A549 (cell line): Measurements from ENCODE around the gene SPATA16. TPM values are rescaled to one million over a fixed set of nuclear protein-coding genes. Genes with fewer than 3 reads are reported as not detected.
A peak's percentile ranks its signal among the peaks of the same experiment; 100 is the strongest.

Source experiments
- ATAC-seq, 2 experiments: fragments of 200-7000 bp in 1 of 2; fragments of >200 bp in 1 of 2; cut with Nextera tagmentation in 1 of 2; cut with Tn5 transposase in 1 of 2; 3 replicates each; pipeline versions ENCODE4 v1.8.0 to v1.9.1; 2018 to 2020; ENCODE audit warnings: mild to moderate bottlenecking in 1 of 2, moderate library complexity in 1 of 2
- CTCF ChIA-PET: fragments of 300-600 bp; sonication (Branson Sonifier 250); formaldehyde crosslinking; extraction: SDS; loops from one replicate; lab custom pipeline; 2021; ENCODE audit warnings: antibody characterized with exemption, inconsistent platforms; lab: Yijun Ruan, JAX
- POLR2A ChIA-PET: fragments of 350-600 bp; formaldehyde crosslinking; extraction: SDS; loops from one replicate; lab custom pipeline; 2021; ENCODE audit warnings: antibody characterized with exemption, inconsistent platforms; lab: Yijun Ruan, JAX
- DNase-seq, 2 experiments: peaks; one replicate each; pipeline versions ENCODE4 v3.0.0 to v3.0.0-alpha.2; 2011 to 2016; ENCODE audit warnings: low read depth in 1 of 2, low spot score in 1 of 2
- FAIRE-seq: peaks from 2 replicates; lab custom pipeline; 2011; peaks lifted over from hg19 to GRCh38; lab: Jason Lieb, UNC
- H3K27ac ChIP-seq, 2 experiments: fragments of >200 bp; sonication (Bioruptor Twin); formaldehyde crosslinking; 3 replicates each; pipeline ENCODE4 v1.5.1; 2016 to 2017
- H3K4me1 ChIP-seq: fragments of >200 bp; sonication (Bioruptor Twin); formaldehyde crosslinking; 3 replicates; pipeline ENCODE4 v1.6.1; 2016
- H3K4me2 ChIP-seq: fragments of >200 bp; sonication (Bioruptor Twin); formaldehyde crosslinking; 3 replicates; pipeline ENCODE4 v1.6.1; 2016
- H3K4me3 ChIP-seq: fragments of >200 bp; sonication (Bioruptor Twin); formaldehyde crosslinking; 3 replicates; pipeline ENCODE4 v1.5.1; 2016
- H3K9me3 ChIP-seq: fragments of >200 bp; sonication (Bioruptor Twin); formaldehyde crosslinking; 3 replicates; pipeline ENCODE4 v1.6.1; 2016
- CHD2 ChIP-seq: fragments of 150-350 bp; IDR thresholded peaks from 2 replicates; pipeline ENCODE4 v1.6.1; 2014; ENCODE audit warnings: low read length; ENCODE audit not compliant: partially characterized antibody
- CHD4 ChIP-seq: fragments of 200-600 bp; sonication (generic); IDR thresholded peaks from 2 replicates; pipeline ENCODE4 v1.6.1; 2016; ENCODE audit warnings: antibody characterized with exemption, mild to moderate bottlenecking, borderline replicate concordance
- ESRRA ChIP-seq: fragments of 150-350 bp; IDR thresholded peaks from 2 replicates; pipeline ENCODE4 v1.6.1; 2014; ENCODE audit warnings: mild to moderate bottlenecking, low read length, borderline replicate concordance
- HEYL ChIP-seq: fragments of 250-450 bp; sonication (Bioruptor Pico); IDR thresholded peaks from 2 replicates; pipeline ENCODE4 v1.8.0; 2021; ENCODE audit warnings: mild to moderate bottlenecking, moderate library complexity
- HOXB13 ChIP-seq: fragments of 250-450 bp; sonication (Bioruptor Pico); IDR thresholded peaks from 2 replicates; pipeline ENCODE4 v1.5.0; 2020; ENCODE audit warnings: low read depth, mild to moderate bottlenecking, moderate library complexity
- JUNB ChIP-seq: fragments of >200 bp; sonication (Bioruptor Twin); formaldehyde crosslinking; IDR thresholded peaks from 2 replicates; pipeline ENCODE4 v1.6.1; 2016
- KDM5A ChIP-seq: fragments of 200-600 bp; sonication (generic); IDR thresholded peaks from 2 replicates; pipeline ENCODE4 v1.6.1; 2016; ENCODE audit warnings: antibody characterized with exemption, mild to moderate bottlenecking
- MAFK ChIP-seq: fragments of 450-650 bp; IDR thresholded peaks from 2 replicates; pipeline ENCODE4 v1.6.1; 2014; ENCODE audit not compliant: partially characterized antibody
- NPAS2 ChIP-seq: fragments of 250-450 bp; sonication (Bioruptor Pico); IDR thresholded peaks from 2 replicates; pipeline ENCODE4 v1.8.0; 2022; ENCODE audit warnings: mild to moderate bottlenecking, moderate library complexity, borderline replicate concordance
- NR3C1 ChIP-seq: fragments of >200 bp; sonication (Bioruptor Twin); formaldehyde crosslinking; IDR thresholded peaks from 3 replicates; pipeline ENCODE4 v1.6.1; 2017
- RNF2 ChIP-seq: fragments of 200-600 bp; sonication (generic); IDR thresholded peaks from 2 replicates; pipeline ENCODE4 v1.6.1; 2016; ENCODE audit warnings: low read depth, mild to moderate bottlenecking, antibody characterized with exemption, moderate library complexity, borderline replicate concordance
- TFCP2L1 ChIP-seq: fragments of 250-450 bp; sonication (Bioruptor Pico); IDR thresholded peaks from 2 replicates; pipeline ENCODE4 v1.5.0; 2021; ENCODE audit warnings: mild to moderate bottlenecking
- ZNF302 ChIP-seq: fragments of 250-450 bp; sonication (Bioruptor Pico); IDR thresholded peaks from 2 replicates; pipeline ENCODE4 v1.9.0; 2021; ENCODE audit warnings: inconsistent platforms, mild to moderate bottlenecking, moderate library complexity
- ZSCAN20 ChIP-seq: fragments of 250-450 bp; sonication (Bioruptor Pico); IDR thresholded peaks from 2 replicates; pipeline ENCODE4 v1.8.0; 2022; ENCODE audit warnings: mild to moderate bottlenecking, moderate library complexity
- WGBS: methylation state at CpG from one replicate; pipeline ENCODE4 v1.1.6; 2017; ENCODE audit errors: missing lambda C conversion rate; 5-methylcytosine and 5-hydroxymethylcytosine counted together
- polyA plus RNA-seq, 4 experiments: library from polyadenylated mRNA; depleted of rRNA in 3 of 4; stranded (reverse); fragments of >200 nt; fragmentation: RNase III in 1 of 4; extraction: RNeasy Plus Mini Kit Qiagen cat#74134 plus additional on column Dnase treatment in 1 of 4; gene quantifications; 2 replicates in 3 of 4; 3 replicates in 1 of 4; pipeline ENCODE4 v1.2.3, GENCODE V29; 2011 to 2017
- TF ChIP-seq, protein P1 (sequence below): IDR thresholded peaks from 2 replicates; pipeline ENCODE4 v1.6.1; 2012
- TF ChIP-seq, protein P2 (sequence below): fragments of 200-600 bp; sonication (generic); IDR thresholded peaks from 2 replicates; pipeline ENCODE4 v1.6.1; 2016; ENCODE audit warnings: antibody characterized with exemption, mild to moderate bottlenecking, moderate library complexity
- TF ChIP-seq, protein P3 (sequence below): IDR thresholded peaks from 2 replicates; pipeline ENCODE4 v1.6.1; 2012; ENCODE audit warnings: low read depth, borderline replicate concordance
- TF ChIP-seq, protein P4 (sequence below): fragments of >200 bp; sonication (Bioruptor Twin); formaldehyde crosslinking; IDR thresholded peaks from 3 replicates; pipeline ENCODE4 v1.5.1; 2016

The SPATA16 gene
- polyA plus RNA-seq, 2 of the 4 experiments (the other 2 are of a cell fraction), result not detected

DNA sequence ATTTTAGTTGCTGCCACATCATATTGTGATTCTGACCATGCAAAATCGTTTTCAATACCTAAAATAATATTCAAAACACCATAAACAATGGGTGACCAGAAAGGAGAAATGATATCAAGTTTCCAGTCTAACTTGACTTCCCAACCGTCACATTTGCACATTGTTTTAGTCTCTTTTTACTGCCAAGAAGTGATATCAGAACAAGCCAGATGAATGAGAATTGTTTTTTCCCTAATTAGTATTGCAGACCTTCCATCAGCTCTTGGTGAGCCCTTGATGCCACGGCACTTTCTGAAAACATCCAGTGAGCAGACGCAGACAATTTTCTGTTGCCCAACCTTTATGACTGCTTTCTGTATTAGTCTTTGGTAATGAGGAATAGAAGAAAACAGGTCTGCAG, 62.5 kb downstream of the SPATA16 start:
- H3K9me3 ChIP-seq, result no peaks in the 10 kb centered on the region
- H3K4me2 ChIP-seq, result no peak overlapping the region
- no peak for TF ChIP-seq NPAS2 (CRISPR knock-in tag)
- TF ChIP-seq TFCP2L1, result no peak
- TF ChIP-seq NR3C1, result no peak
- TF ChIP-seq ZSCAN20 (CRISPR knock-in tag), result no peak
- no peak for TF ChIP-seq CHD4
- TF ChIP-seq JUNB, result no peak
- no peak overlapping the region for H3K27ac ChIP-seq
- 26% methylated on average over 4 of the region's 4 CpGs for WGBS
- ChIA-PET POLR2A (no interaction called here), CTCF (no interaction called here)
- no peaks in the 10 kb centered on the region for H3K4me1 ChIP-seq
- no peak for ATAC-seq
- no peak for DNase-seq
- H3K4me3 ChIP-seq, result no peak overlapping the region
- no peak for FAIRE-seq

DNA sequence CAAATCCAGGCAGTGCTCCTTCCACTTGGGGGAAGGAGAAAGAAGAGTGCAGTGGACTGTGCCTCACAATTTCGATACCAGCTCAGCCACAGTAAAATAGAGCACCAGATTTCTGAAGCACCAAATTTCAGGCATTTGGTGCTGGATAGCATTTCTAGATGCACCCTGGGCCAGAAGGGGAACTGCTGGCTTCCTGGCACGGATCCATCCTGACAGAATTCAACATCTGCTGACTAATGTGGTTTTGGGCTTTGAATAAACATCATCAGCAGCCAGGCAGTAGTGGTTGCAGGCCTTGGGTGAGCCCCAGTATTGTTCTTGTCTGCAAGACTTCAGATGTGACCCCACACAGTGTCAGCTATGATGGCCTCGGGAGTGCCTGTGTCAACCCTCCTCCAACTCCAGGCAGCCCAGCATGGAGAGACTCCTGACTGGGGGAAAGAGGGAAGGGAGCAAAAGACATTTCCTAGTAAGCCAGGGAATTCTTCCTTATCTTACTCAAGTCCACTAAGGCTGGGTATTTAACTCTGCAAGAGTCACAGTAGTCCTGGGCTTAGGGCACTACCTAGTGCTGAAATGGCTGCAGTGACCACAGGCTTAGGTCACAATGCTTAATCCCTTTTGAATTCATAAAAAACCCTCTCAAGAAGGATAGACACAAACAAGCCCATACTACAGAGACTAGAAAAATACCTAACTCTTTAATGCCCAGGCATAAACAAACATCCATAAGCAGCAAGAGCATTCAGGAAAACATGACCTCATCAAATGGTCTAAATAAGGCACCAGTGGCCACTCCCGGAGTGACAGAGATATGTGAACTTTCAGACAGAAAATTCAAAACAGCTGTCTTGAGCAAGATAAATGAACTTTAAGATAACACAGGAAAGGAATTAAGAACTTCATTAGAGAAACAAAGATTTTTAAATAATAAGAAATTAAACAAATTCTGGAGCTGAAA, 74.7 kb downstream of the SPATA16 start:
- H3K4me1 ChIP-seq, result no peaks in the 10 kb centered on the region
- no peak overlapping the region for H3K27ac ChIP-seq
- CTCF ChIA-PET, result no interaction called here
- WGBS, result 16% methylated on average over 4 of the region's 4 CpGs
- POLR2A ChIA-PET, result no interaction called here
- TF ChIP-seq KDM5A (no peak), ZNF302 (CRISPR knock-in tag) (no peak), ESRRA (no peak), MAFK (peak; percentile 54)
- TF ChIP-seq, protein P1, sequence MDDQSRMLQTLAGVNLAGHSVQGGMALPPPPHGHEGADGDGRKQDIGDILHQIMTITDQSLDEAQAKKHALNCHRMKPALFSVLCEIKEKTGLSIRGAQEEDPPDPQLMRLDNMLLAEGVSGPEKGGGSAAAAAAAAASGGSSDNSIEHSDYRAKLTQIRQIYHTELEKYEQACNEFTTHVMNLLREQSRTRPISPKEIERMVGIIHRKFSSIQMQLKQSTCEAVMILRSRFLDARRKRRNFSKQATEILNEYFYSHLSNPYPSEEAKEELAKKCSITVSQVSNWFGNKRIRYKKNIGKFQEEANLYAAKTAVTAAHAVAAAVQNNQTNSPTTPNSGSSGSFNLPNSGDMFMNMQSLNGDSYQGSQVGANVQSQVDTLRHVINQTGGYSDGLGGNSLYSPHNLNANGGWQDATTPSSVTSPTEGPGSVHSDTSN, result no peak
- TF ChIP-seq, protein P2, sequence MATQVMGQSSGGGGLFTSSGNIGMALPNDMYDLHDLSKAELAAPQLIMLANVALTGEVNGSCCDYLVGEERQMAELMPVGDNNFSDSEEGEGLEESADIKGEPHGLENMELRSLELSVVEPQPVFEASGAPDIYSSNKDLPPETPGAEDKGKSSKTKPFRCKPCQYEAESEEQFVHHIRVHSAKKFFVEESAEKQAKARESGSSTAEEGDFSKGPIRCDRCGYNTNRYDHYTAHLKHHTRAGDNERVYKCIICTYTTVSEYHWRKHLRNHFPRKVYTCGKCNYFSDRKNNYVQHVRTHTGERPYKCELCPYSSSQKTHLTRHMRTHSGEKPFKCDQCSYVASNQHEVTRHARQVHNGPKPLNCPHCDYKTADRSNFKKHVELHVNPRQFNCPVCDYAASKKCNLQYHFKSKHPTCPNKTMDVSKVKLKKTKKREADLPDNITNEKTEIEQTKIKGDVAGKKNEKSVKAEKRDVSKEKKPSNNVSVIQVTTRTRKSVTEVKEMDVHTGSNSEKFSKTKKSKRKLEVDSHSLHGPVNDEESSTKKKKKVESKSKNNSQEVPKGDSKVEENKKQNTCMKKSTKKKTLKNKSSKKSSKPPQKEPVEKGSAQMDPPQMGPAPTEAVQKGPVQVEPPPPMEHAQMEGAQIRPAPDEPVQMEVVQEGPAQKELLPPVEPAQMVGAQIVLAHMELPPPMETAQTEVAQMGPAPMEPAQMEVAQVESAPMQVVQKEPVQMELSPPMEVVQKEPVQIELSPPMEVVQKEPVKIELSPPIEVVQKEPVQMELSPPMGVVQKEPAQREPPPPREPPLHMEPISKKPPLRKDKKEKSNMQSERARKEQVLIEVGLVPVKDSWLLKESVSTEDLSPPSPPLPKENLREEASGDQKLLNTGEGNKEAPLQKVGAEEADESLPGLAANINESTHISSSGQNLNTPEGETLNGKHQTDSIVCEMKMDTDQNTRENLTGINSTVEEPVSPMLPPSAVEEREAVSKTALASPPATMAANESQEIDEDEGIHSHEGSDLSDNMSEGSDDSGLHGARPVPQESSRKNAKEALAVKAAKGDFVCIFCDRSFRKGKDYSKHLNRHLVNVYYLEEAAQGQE, result peak; percentile 26; the same call in 1 of the 2 replicates
- FAIRE-seq (no peak), DNase-seq (no peak), ATAC-seq (no peak; a peak in 1 of 6 replicates)
- no peak overlapping the region for H3K4me3 ChIP-seq
- no peak overlapping the region for H3K4me2 ChIP-seq
- no peaks in the 10 kb centered on the region; the same call in 2 of the 3 replicates for H3K9me3 ChIP-seq

DNA sequence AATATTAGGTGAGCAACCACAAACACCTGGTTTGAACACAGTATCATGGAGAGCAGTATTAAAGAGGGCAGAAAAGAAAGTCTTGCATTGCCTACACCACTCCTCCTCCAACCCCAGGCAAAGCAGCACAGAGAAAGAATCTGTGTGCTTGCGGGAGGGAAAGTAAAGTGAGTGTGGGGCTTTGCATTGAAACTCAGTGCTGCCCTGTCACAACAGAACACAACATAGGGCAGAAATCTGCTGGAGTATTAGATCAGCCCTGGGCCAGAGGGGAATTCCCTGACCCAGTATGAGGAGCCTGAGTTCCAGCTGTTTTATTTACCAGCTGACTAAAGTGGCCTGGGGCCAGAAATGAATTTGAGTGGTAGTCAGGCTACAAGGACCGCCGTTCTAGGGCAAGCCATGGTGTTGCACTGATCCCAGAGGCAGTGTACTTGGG, 75.5 kb downstream of the SPATA16 start:
- Histone ChIP-seq H3K27ac (no peak overlapping the region), H3K4me2 (no peak overlapping the region), H3K9me3 (no peaks in the 10 kb centered on the region; the same call in 2 of the 3 replicates), H3K4me1 (no peaks in the 10 kb centered on the region), H3K4me3 (no peak overlapping the region)
- ChIA-PET CTCF (no interaction called here), POLR2A (no interaction called here)
- FAIRE-seq (no peak), DNase-seq (no peak), ATAC-seq (peak in 1 of 2 experiments; percentile 24; a peak in 1 of 6 replicates)
- 26% methylated on average over 3 of the region's 3 CpGs for WGBS
- TF ChIP-seq CHD2 (no peak), HEYL (CRISPR knock-in tag) (no peak), HOXB13 (CRISPR knock-in tag) (no peak), RNF2 (no peak), MAFK (no peak)
- TF ChIP-seq, protein P3, sequence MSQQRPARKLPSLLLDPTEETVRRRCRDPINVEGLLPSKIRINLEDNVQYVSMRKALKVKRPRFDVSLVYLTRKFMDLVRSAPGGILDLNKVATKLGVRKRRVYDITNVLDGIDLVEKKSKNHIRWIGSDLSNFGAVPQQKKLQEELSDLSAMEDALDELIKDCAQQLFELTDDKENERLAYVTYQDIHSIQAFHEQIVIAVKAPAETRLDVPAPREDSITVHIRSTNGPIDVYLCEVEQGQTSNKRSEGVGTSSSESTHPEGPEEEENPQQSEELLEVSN, result no peak
- TF ChIP-seq, protein P4, sequence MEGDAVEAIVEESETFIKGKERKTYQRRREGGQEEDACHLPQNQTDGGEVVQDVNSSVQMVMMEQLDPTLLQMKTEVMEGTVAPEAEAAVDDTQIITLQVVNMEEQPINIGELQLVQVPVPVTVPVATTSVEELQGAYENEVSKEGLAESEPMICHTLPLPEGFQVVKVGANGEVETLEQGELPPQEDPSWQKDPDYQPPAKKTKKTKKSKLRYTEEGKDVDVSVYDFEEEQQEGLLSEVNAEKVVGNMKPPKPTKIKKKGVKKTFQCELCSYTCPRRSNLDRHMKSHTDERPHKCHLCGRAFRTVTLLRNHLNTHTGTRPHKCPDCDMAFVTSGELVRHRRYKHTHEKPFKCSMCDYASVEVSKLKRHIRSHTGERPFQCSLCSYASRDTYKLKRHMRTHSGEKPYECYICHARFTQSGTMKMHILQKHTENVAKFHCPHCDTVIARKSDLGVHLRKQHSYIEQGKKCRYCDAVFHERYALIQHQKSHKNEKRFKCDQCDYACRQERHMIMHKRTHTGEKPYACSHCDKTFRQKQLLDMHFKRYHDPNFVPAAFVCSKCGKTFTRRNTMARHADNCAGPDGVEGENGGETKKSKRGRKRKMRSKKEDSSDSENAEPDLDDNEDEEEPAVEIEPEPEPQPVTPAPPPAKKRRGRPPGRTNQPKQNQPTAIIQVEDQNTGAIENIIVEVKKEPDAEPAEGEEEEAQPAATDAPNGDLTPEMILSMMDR, result no peak
